Embryonic facial prominence (tissue), 1 donor: ENCODE measurements around the gene CFAP210.

Source experiments
- DNase-seq: peaks from one replicate; pipeline ENCODE4 v3.0.0-alpha.2; 2016; ENCODE audit errors: extremely low spot score

Gene CFAP210

GRCh38 chr2:169673106-169673505 lies 21.1 kb downstream of the CFAP210 start:
- DNase-seq: no peak

- DNase-seq: no peak
Observed at GRCh38 chr2:169672406-169672805, 21.8 kb downstream of the CFAP210 start.

GRCh38 chr2:169670937-169671336 lies 23.3 kb downstream of the CFAP210 start:
- no peak for DNase-seq

- DNase-seq: no peak
Observed at GRCh38 chr2:169670215-169670651, 24.0 kb downstream of the CFAP210 start.

- no peak for DNase-seq
Observed at GRCh38 chr2:169667583-169667982, 26.6 kb downstream of the CFAP210 start.

- DNase-seq: no peak
Observed at GRCh38 chr2:169664978-169665930, 29.0 kb downstream of the CFAP210 start.

GRCh38 chr2:169664600-169664977 lies 29.6 kb downstream of the CFAP210 start:
- DNase-seq: no peak

GRCh38 chr2:169663247-169663646 lies 31.0 kb downstream of the CFAP210 start:
- DNase-seq: no peak

GRCh38 chr2:169662744-169663143 lies 31.5 kb downstream of the CFAP210 start:
- DNase-seq: no peak

GRCh38 chr2:169661265-169661664 lies 32.9 kb downstream of the CFAP210 start:
- no peak for DNase-seq

- DNase-seq: no peak
Observed at GRCh38 chr2:169659320-169659719, 34.9 kb downstream of the CFAP210 start.

GRCh38 chr2:169658877-169659276 lies 35.3 kb downstream of the CFAP210 start:
- DNase-seq: no peak

GRCh38 chr2:169656164-169656563 lies 38.0 kb downstream of the CFAP210 start:
- DNase-seq: no peak

- no peak for DNase-seq
Observed at GRCh38 chr2:169653636-169654035, 40.6 kb downstream of the CFAP210 start.

- no peak for DNase-seq
Observed at GRCh38 chr2:169649278-169649677, 44.9 kb downstream of the CFAP210 start.

- no peak for DNase-seq
Observed at GRCh38 chr2:169647496-169647895, 46.7 kb downstream of the CFAP210 start.

- no peak for DNase-seq
Observed at GRCh38 chr2:169644173-169644572, 50.0 kb downstream of the CFAP210 start.

GRCh38 chr2:169641464-169641863 lies 52.7 kb downstream of the CFAP210 start:
- DNase-seq: no peak

- DNase-seq: no peak
Observed at GRCh38 chr2:169640104-169640503, 54.1 kb downstream of the CFAP210 start.

- DNase-seq: no peak
Observed at GRCh38 chr2:169637620-169638019, 56.6 kb downstream of the CFAP210 start.

- no peak for DNase-seq
Observed at GRCh38 chr2:169636440-169637097, 57.6 kb downstream of the CFAP210 start.

- no peak for DNase-seq
Observed at GRCh38 chr2:169625781-169626180, 68.4 kb downstream of the CFAP210 start.

- no peak for DNase-seq
Observed at GRCh38 chr2:169623235-169623634, 71.0 kb downstream of the CFAP210 start.
